GM18870 (cell line): ENCODE measurements around the gene AATF.

Experiments used
- ATAC-seq: cut with Tn5 transposase; IDR thresholded peaks from one replicate; pipeline ENCODE4 v1.9.1; 2021; ENCODE audit warnings: moderate library complexity; ENCODE audit not compliant: unreplicated experiment

The AATF gene

GRCh38 chr17:36978810-36979564 is 30.2 kb downstream of the AATF start:
- ATAC-seq: no peak

DNA sequence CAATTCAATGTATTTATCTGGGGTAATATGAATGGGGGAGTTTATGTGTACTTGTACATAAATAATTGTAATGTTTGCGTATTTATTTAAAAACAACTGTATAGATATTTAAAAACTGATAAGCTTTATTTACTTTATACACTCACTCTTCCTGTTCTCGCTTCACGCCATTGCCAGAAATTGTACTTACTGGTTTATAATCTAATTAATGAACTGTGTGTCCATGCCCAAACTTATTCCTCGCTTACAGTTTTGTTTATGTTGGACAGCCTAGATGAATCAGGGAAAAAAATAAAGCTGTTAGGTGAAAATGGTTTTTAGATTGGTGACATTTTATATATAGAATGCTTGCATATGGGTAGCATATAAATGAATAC is 30.8 kb downstream of the AATF start:
- ATAC-seq: no peak

GRCh38 chr17:36980280-36980761 is 31.6 kb downstream of the AATF start:
- no peak for ATAC-seq

- no peak for ATAC-seq
These were observed 34.9 kb downstream of the AATF start for GRCh38 chr17:36983618-36984017.

- ATAC-seq: no peak
These were observed 40.4 kb downstream of the AATF start for GRCh38 chr17:36989173-36989572.

DNA sequence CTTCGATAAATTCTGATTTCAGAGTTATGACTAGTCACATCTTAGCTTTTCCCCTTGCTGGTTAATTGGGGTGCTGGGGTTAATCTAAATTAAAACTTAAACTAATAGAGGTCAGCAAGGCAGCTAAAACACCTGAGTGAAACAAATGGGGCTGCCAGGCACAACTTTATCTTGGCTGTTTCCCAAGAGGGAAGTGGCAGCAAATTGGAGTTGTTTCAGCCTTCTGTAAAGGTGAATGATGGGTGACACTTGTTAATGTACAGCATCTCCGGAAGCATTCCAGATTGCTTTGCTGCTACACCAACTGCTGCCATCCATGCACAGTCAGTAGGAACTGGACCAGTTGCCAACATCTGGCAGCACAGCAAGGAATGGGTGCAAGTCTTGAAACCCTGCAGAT is 43.9 kb downstream of the AATF start:
- ATAC-seq: no peak

DNA sequence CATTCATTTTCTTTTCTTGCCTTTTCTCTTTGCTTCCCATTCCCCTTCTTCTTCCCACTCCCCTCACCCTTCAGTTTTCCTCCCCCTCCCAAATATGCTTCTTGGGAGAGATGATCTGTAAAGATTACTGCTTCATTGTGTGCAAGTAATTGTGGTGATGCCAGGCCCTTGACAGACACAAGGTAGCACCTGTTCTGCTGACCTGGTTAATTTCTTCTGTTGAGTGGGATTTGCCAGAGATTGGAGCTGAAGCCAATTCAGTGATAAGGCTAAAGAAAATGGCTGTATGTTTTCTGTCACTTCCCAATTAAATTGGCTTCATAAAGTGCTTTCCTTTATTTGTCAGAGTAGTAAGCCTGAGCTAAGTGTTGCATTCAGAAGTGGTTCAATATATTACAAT is 44.5 kb downstream of the AATF start:
- ATAC-seq: no peak

GRCh38 chr17:36994438-36994837 is 45.7 kb downstream of the AATF start:
- no peak for ATAC-seq

- no peak for ATAC-seq
These were observed 50.7 kb downstream of the AATF start for GRCh38 chr17:36999471-36999870.

DNA sequence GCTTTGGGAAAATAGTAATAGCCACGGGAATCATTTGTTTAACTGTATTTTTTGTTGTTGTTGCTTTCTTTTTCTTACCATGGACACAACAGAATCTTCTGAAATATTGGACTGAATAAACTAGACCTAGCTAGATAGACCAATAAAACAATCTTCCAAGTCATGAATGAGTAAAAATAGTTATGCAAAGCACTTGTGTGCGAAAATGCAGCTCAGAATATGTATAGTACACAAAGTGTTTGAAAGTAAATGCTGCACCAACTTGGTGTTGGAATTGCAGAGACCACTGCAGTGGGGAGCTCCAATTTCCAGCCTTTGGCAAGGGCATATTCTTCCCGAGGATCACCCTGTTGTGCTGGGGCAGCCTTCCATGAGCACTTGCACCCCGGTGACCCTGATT is 68.0 kb downstream of the AATF start:
- no peak for ATAC-seq

GRCh38 chr17:37017404-37017803 is 68.7 kb downstream of the AATF start:
- no peak for ATAC-seq

GRCh38 chr17:37019117-37019740 is 70.5 kb downstream of the AATF start:
- ATAC-seq: no peak

DNA sequence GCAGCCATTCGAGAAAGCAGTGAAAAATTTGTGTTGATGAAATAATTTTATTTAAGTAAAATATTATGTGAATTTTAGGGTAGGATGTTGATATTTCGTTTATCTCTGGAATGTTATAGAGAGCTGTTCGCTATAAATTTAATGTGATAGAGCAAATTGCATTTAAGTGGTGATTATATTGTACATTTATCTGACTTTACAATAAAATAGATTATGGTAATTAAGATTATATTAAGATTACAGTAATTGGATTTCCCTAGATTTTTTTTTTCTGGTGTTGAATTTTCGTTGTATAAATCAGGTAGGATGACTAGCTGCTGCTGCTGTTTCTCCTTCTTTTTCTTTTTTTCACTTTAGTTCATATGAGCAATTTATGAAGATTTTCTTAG is 71.0 kb downstream of the AATF start:
- no peak for ATAC-seq

DNA sequence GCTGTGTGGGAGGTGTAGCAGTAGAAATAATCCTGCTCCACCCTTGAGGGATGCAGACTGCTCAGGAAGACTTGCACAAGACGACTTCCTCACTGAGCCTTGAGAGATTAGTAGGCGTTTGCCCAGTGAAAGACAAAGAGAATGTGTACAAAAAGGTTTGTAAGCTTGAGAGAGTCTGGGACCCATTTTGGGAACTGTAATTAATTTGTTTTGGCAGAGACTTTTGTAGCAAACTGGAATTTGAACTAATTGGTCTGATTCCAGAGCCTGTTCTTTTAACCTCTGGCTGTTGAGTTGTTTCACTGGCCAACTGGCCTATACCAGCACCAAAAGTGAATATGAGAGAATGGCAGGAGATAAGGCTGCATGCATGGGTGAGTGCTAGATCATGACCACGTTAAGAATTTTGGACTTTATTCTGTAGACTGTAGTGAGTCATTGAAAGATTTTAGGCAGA is 75.5 kb downstream of the AATF start:
- ATAC-seq: no peak

- no peak for ATAC-seq
These were observed 76.5 kb downstream of the AATF start for GRCh38 chr17:37025238-37025637.

DNA sequence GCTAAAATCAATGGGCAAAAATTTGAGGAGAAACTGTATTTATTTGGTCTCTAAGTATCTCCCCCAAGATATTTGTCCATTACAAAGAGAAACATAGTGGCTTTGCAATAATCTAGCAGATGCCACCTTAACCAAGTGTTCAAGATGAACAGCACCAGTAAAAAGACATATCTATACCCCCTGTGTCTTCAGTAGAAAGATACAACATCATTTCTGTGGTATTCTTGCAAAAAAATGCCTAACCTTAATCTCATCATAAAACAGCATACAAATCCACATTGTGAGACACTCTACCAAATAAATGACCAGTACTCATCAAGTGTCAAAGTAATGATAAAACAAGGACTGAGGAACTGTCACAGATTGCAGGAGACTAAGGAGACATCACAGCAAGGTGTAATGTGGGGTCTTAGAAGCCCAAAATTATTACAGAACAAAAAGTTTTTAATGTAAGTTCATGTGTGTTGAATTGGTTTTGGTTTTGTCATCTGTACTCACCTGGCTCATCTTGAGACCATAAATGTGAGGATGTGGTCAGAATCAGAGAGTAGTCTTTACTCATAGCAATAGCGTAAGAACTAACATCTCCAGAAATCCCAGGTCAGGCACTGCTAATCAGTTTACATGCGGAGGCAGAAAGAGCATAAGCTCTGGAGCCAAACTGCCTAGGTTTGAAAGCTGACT is 77.2 kb downstream of the AATF start:
- ATAC-seq: no peak

- no peak for ATAC-seq
These were observed 77.7 kb downstream of the AATF start for GRCh38 chr17:37026531-37026869.

DNA sequence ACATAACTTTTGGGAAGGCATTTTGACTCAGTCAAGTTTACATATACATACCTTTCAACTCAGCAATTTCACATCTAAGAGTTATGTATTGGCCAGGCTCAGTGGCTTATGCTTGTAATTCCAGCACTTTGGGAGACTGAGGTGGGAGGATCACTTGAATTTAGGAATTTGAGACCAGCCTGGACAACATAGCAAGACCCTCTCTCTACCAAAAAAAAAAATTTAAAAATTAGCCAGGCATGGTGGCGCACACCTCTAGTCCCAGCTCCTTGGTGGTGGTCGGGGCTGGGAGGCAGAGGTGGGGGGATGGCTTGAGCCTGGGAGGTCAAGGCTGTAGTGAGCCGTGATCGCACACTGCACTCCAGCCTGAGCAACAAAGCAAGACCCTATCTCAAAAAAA is 79.3 kb downstream of the AATF start:
- no peak for ATAC-seq

- ATAC-seq: no peak
These were observed 82.8 kb downstream of the AATF start for GRCh38 chr17:37031493-37032083.

- no peak for ATAC-seq
These were observed 88.9 kb downstream of the AATF start for GRCh38 chr17:37037590-37038155.

- no peak for ATAC-seq
These were observed 90.5 kb downstream of the AATF start for GRCh38 chr17:37039269-37039668.
